Measurements from ENCODE around the gene RNU1-4.
"Not testable (repeated sequence)": the region's sequence is repeated elsewhere in the genome, so short reads cannot be mapped to it uniquely, and the experiment has no call there.

The RNU1-4 gene

DNA sequence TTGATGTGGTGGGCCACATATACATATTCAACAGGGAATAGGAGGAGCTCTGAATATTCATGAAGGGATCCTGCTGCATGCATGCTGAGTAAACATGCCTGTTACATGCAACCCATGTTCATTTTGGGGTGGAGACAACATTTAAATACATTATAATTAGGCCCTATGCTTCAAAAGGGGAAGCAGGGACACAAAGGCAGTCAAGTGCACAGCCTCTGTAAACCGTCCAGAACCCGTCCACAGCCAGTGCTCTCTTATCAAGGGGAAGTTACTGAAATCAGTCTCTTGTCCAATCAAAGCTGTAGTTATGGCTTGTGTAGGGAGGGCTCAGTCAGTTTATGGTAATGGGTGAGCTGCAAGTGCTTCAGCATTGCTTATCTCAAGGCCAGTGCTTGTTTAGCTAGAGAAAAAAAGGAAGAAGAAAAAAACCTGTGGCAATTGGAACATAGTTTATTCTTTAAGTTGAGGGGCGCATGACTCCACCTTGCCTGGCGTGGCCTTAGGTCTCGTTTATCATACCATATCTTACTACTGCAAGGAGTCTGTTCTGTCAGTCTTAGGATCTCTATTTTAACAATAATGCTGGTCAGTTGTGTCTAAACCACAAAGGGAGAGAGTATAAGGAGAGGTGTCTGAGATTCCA is 7.9 kb upstream of the RNU1-4 start:
- DNase-seq: not testable (repeated sequence)

- DNase-seq: not testable (repeated sequence)
These were observed 914 bp downstream of the RNU1-4 start for GRCh38 chr1:16741230-16741629.

- DNase-seq: not testable (repeated sequence)
These were observed 7.3 kb downstream of the RNU1-4 start for GRCh38 chr1:16747660-16748059.

- not testable (repeated sequence) for DNase-seq
These were observed 8.4 kb downstream of the RNU1-4 start for GRCh38 chr1:16748710-16749109.

- DNase-seq: not testable (repeated sequence)
These were observed 9.9 kb downstream of the RNU1-4 start for GRCh38 chr1:16749910-16750888.

DNA sequence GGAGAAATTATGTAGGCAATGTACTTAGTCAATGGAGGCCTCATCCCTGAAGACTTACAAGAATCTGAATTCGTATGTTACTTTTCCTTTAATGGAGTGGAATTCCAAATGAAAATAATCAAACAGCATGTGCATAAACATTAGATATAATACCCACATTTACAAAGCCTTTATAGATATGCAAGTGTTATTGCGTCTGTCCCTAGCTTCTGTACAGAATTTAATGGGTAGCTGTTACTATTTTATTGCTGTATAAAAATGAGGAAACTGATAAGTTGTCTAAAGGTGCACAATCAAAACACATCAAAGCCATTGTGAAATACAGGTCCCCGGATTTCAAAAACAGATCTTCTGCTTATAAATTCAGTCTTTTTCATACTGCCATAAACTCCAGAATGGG is 12.5 kb downstream of the RNU1-4 start:
- DNase-seq: not testable (repeated sequence)

DNA sequence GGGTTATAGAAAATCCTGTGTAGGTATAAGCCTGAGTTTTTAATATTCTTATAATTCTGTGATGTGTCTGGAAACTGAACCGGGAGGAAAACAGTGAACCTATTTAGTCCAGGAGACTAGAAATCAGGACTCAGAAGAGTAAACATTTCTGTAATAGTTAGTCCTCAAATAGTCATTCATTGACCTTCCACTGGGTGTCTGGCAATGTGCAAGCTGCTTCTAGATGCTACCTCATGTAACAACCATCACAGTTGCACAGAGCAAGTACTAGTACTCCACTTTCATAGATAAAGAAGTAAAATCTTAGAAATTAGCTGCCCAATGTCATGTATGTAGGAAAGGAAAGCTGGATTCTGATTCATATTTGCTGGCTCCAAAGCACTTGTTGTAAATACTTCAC is 15.1 kb downstream of the RNU1-4 start:
- DNase-seq: not testable (repeated sequence)

DNA sequence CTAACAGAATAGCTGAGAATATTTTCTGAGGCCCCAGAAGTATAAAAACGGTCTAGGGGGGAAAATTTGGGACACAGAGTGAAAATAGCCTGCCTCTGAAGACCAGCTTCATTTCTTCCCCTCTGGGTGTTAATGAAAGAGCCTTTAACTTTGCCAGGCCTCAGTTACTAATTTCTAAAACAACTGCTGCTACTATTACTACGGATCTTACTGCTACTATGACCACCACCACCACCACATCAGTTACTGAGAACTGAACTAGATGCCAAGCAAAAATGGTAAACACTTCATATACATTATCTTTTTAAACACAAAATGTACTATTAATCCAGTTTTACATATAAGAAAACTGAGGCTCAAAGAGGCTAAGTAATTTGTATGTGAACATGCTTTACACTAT is 15.6 kb downstream of the RNU1-4 start:
- not testable (repeated sequence) for DNase-seq

DNA sequence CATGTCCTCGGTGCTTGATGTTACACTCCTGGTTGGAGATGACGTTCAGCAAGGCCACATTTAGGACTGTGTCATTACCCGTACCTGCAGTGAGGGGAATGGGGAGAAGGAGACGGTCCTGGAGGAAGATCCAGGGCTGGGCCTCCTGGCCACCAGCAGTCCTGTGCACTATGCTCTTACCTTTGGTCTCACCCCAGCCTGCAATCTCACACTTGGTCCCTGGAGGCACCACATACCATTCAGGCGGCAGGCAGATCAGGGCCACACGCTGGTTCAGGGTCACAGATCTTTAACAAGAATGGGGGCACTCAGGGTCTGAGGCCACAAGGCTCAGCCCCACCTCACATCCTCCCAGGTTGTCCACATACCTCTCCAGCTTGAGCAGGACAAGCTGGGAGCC is 17.3 kb downstream of the RNU1-4 start:
- not testable (repeated sequence) for DNase-seq

DNA sequence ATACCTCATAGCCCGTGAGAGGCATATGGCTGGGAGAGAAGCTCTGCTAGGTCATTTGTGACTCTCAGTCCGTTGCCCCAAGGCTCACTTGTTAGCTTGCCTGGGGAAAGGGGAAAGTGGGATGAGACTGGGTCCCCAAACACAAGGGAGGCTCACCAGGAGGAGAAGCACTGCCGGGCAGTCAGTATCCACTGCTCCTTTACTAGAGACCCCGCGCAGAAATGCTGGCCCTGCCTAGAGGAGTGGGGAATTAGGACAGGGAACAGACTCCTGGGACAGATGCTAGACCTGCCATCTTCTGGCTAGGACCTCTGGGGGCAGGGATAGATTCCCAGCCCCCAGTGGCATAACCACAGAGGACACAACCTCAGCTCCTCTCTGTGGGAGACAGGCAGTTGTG is 17.7 kb downstream of the RNU1-4 start:
- not testable (repeated sequence) for DNase-seq

DNA sequence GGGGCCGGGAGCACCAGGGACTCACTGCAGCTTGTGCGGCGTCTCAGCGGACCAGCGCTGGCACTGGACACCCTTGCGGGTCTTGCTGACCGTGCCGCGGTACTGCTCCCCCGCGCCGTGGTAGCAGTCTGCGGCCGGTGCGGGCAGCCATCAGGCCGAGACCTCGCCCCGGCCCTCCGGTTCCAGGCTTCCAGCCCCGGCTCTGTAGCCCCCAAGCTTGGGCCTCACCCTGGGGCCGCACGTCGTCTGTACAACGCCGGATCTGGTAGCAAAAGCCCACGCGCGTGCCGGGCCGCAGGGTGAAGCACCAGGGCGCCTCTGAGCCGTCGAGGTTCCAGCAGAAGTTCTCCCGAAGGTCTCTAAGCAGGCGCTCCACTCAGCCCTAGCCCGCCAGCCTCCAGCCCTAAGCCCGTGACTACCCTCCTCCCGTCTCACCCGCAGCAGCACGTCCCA is 18.8 kb downstream of the RNU1-4 start:
- not testable (repeated sequence) for DNase-seq

DNA sequence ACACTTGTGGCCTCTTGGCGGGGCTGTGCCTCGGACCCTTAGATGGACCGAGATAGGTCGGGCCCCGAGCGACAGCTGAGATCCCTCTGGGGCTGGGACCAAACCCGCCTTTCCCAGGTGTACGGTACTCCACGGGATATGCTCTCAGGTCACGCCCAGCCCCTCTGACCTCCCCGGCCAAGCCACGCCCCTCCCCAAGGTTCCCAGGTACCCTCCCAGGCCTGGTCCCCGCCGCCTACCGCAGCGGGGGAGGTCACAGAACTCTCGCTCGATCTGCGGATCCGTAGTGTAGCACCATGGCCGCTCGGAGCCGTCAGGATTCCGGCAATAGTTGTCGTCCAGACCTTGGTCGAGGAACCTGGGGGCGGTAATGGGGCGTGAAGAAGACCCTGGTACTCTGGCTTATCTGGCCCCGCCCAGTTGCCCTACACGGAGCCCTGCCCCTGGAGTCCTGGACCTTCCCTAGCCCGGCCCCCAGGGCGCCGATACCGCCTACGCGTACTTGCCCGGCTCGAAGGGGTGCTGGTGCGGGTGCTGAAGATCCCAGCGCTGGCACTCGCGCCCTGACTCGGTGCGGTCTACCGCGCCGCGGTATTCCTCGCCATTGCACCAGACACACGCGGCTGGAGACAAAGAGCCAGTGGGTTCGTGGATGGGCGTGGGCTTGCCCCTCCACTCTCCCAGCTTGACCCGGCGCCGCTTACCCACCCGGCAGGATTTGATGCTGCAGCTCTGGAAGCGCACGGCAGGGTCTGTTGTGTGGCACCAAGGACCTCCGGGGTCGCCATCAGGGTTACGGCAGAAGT is 19.5 kb downstream of the RNU1-4 start:
- not testable (repeated sequence) for DNase-seq

DNA sequence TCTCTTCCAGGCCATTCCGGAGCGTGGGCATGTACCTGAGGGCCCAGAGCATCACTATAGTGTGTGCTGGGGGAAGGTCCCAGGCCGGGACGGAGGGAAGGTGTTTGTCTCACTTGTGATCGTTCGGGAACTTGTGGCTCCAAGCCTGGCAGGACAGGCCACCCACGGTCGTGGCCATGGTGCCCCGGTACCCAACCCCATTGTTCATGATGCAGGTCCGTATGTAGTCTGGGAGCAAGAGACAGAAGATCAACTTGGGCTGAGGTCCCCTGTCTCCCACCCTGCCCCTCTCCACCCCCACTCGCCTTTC is 20.1 kb downstream of the RNU1-4 start:
- not testable (repeated sequence) for DNase-seq

DNA sequence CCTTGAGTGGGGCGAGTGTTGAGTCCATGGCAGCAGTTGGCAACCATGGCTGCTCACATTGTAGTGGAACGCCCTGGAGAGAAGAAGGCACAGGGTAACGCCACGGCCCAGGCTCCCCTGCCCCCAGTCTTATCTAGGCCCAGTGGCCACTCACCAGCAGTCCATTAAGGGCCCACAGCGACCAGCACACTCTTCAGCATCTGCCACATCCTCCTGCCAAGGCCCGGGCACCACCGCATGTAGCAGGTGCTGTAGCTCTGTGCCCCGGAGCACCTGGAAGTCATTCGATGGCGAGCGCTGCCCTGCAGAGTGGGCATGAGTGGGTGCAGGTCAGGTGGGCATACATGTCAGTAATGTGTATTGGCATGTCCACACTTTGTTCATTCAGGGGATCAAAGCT is 20.5 kb downstream of the RNU1-4 start:
- DNase-seq: not testable (repeated sequence)

DNA sequence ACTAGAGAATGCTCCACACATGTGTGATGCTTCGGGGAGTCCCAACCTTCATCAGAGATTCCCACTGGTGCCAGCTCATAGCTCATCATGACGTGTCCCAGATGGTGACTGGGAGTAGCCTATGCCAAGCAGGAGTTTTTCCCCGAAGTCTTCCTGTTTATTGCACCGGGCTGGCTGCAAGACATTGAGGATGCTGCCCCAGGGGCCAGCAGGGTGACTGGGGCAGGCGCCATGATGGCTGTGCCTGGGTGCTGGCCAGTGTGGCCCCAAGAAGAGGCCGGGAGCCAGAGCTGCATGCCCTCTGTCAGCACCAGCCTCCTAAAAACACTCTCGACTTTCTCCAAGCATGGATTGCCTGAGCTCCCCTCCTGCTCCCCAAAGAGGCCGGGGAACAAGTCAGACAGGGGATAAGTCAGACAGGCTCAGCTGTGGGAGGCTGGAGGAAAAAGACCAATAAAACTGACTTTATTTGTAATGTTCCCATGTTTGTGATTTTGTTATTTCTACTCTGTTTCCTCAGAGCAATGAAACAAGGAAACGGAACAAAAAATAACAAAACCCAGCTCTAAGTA is 24.0 kb downstream of the RNU1-4 start:
- DNase-seq: not testable (repeated sequence)

DNA sequence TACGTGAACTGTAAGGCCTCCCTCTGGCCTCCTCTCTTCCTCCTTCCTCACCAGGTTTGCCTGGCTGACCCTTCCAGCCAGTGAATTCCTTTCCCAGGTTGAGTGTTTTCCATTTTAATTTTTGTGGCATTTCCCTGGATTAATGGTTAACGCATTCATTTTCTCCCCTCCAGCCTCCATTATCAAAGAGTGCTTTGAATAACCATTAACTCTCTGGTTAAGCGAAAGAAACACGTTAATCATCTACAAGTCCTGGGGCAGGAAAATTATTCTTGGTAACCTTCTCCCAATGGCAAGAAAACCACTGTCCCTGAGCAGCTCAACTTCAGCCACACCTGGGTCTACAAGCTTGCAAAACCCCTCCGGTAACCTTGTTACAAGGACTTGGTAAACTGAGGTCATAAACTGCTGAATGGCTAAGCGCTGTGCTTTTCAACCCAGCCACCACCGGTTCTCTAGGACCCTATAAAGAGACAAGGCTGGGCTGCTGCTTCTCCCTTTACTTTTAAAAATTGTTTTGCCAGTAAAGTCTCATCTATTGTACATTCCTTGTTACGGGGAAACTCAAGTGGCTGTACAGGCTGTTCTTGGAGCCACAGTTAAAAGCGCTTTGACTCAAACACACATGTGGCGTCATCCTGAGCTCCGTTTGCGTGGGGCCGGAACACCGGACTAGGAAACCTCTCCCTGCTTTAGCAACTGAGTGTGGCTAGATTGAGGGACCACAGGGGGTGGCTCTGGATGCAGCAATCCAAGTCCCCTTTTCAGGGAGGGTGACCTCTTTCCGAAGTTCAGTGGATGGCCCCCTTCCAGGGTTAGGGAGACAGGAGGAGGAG is 24.7 kb downstream of the RNU1-4 start:
- not testable (repeated sequence) for DNase-seq

DNA sequence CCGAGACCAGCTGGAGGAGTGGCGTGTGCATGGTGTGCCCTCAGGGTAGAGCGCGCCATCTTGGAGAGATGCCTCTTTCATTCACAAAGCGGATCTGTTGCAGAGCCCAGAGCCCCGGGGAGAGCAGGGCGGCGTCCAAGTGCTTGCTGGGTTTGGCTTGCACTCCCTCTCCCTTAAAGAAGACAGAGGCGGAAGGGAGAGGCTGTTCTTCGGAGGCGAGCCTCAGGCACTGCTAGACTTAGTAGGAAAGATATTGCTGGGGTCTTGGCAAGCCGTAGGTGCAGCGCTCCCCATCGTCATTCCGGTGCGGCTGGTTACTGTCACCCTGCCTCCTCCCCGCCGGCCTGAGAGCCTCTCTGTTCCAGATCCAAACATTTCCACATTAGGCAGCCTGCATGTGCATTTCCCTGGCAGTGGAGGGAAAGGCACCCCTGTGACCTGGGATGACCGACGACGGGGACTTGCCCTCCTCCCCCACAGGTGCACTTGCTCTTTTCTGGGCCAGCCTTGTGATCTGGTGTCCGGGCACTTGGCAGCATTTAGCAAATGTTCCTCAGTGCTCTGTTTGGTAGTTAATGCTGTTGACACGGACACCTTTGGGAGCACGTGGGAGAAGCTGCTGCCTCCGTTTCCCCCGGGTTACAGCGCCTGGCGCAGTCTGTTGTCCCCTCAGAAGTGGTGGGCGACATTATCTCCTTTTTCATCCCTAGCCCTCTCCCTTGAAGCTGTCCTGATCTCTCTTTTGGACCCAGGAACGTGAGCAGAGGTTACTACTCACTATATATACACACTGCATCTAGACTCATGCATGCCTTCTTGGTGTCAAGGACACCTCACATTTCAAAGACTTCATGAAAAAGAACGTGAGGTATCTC is 25.7 kb downstream of the RNU1-4 start:
- not testable (repeated sequence) for DNase-seq

- not testable (repeated sequence) for DNase-seq
These were observed 26.5 kb downstream of the RNU1-4 start for GRCh38 chr1:16766689-16767256.

DNA sequence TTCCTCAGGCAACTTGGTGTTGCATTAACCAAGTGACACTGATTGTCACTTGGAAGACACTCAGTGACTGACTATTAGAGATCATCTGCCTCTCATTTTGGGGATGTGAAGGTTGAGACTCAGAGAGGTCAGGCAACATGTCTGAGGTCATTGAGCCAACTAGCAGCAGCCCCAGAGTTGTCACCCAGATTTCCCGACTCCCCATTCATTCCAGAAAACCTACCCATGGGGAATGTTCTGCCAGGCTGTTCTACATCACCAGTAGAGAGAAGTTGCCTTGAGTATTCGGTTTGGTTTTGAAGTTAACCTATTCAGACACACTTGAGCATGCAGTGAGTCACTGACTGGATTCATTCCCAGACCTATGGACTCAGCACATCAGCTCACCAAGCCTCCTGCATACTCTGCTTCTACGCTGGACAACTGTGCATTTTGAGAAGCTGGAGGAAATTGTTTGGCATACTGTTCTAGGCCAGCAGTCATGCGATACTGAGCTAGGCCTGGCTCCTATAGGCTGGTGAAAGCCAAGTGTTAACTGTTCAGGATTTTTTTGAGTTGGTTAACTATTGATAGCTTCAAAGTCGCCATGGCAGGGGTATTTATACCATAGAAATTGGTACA is 29.9 kb downstream of the RNU1-4 start:
- not testable (repeated sequence) for DNase-seq

Measured in activated CD4-positive, alpha-beta T cell treated with anti-CD3 and anti-CD28 coated beads, Interleukin-10, Interleukin-2, amounts not matched to agents 100 ng/mL and 50 ng/mL, durations not matched to agents 16 hours and 8 hours (primary cell).